Heart left ventricle (tissue), 13 donors: ENCODE results near the gene ITPR2.
"Not testable (repeated sequence)": the region's sequence is repeated elsewhere in the genome, so short reads cannot be mapped to it uniquely, and the experiment has no call there.

Source experiments
- CTCF ChIP-seq, 12 donors: fragments of 200-600 bp; sonication (generic) in 4 of 12; IDR thresholded peaks; one replicate each; pipeline versions ENCODE4 v1.5.0 to v1.8.0; 2018 to 2022; ENCODE audit warnings: antibody characterized with exemption in 12 of 12, mild to moderate bottlenecking in 5 of 12
- POLR2A ChIP-seq, 2 donors: fragments of 450-650 bp; IDR thresholded peaks; one replicate each; pipeline ENCODE4 v1.6.1; 2017; ENCODE audit warnings: antibody characterized with exemption in 2 of 2, mild to moderate bottlenecking in 2 of 2, moderate library complexity in 2 of 2
- donor health status: ischemic (EF 13 %, LVEDD 7.1; RV severe dilation, severe dysfunction).
- donor health status: DM: no; HTN: yes; CAD: no.
- donor health status: DM: no; HTN: no; CAD: no.
- donor health status: ischemic (EF 25% LVEDD 6.9; RV normal size, moderate dysfunction).
- donor health status: ischemic (EF 25% LVEDD 5.7; RV mildly dilated, moderate dysfunction).
- donor health status: ischemic (EF 35%, LVEDD 5.7; RV mildly dilated, moderate dysfunction).
- donor health status: nonischemic (EF 11% LVEDD 7.7; RV severe dilation, severe dysfunction).
- donor health status: DM: yes; HTN: yes; CAD: no.
- donor health status: PGD.
- donor health status: ischemic (EF 29% LVEDD 5.4; RV normal size, mild dysfunction).
- donor health status: nonischemic (EF 23%, LVEDD 6.1; RV moderate dilation, normal function).

- TF ChIP-seq CTCF, POLR2A (IDR thresholded peaks at IDR 0.05): not testable (repeated sequence)
Observed at GRCh38 chr12:26430596-26430995, 402.4 kb downstream of the ITPR2 start.
